ENCODE results near the gene FLII. TPM values are rescaled to one million over a fixed set of nuclear protein-coding genes. Genes with fewer than 3 reads are reported as not detected.

Gene FLII
- total and polyA plus RNA-seq, 12 donors = 207 to 469 (median 292) TPM

DNA sequence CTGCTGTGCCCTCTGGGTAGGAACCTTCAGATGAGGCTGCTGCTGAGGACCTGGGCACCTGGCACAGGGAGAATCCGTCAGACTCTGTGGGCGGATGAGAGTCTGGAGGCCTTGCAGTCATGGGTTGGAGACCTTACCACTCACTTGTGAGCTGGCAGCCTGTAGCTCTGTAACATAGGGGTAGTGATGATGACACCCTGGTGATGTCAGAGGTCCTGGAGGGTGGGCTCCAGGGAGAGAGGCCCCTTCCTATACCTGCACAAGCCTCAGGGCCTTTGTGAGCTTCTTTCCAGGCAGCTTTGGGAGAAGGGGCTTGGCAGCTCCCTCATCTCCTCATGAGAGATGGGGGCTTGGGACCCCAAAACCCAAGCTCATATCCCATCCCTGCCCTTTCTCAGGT lies 3.6 kb upstream of the FLII start:
- ATAC-seq (no peak), DNase-seq (no peak)
- TF ChIP-seq, protein P1, sequence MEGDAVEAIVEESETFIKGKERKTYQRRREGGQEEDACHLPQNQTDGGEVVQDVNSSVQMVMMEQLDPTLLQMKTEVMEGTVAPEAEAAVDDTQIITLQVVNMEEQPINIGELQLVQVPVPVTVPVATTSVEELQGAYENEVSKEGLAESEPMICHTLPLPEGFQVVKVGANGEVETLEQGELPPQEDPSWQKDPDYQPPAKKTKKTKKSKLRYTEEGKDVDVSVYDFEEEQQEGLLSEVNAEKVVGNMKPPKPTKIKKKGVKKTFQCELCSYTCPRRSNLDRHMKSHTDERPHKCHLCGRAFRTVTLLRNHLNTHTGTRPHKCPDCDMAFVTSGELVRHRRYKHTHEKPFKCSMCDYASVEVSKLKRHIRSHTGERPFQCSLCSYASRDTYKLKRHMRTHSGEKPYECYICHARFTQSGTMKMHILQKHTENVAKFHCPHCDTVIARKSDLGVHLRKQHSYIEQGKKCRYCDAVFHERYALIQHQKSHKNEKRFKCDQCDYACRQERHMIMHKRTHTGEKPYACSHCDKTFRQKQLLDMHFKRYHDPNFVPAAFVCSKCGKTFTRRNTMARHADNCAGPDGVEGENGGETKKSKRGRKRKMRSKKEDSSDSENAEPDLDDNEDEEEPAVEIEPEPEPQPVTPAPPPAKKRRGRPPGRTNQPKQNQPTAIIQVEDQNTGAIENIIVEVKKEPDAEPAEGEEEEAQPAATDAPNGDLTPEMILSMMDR (IDR thresholded peaks at IDR 0.05) = no peak
- Histone ChIP-seq H3K4me3 (peak overlapping the region in 8 of 10 donors; percentile 59 to 96 (median 86)), H3K27me3 (no peaks in the 10 kb centered on the region), H3K27ac (peak overlapping the region in 9 of 10 donors; percentile 92 to 99 (median 97)), H3K4me1 (peaks cover 16 to 54% (median 44%) of the 10 kb centered on the region in 9 donors), H3K36me3 (peaks cover 0 to 45% (median 26%) of the 10 kb centered on the region in 9 donors), H3K9me3 (no peaks in the 10 kb centered on the region)
- intact Hi-C loops (cut with DNase I) = loop anchor here in 1 of 10 donors (5.0 kb wide), 1 partner anchor 55 kb away; the partner anchor contains the start of gene SMCR8
- 63 to 82% methylated on average over 2 of the region's 2 CpGs for WGBS, 2 donors

DNA sequence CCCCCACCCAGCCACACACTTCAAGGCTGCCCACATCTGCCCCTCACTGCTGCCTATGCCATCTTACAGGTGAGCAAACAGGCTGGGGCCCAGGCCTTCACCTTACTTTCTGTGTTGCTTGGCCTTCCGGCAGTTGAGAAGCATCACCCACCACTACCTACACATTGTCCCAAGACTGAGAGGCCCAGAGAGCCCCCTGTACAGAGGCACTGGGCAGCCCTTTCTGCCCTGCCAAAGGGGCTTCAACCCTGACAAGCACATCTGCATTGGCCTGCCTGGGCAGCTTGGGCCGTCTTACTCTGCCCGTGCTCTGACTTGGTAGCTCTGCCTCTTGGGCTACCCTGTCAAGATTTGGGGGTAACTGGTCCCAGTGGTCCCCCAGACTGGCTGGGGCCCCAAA lies 3.1 kb upstream of the FLII start:
- Histone ChIP-seq H3K36me3 (peaks cover 0 to 44% (median 26%) of the 10 kb centered on the region in 9 donors), H3K4me1 (peaks cover 21 to 59% (median 48%) of the 10 kb centered on the region in 9 donors), H3K27ac (peak overlapping the region in 9 of 10 donors; percentile 92 to 99 (median 97)), H3K27me3 (no peaks in the 10 kb centered on the region), H3K9me3 (no peaks in the 10 kb centered on the region), H3K4me3 (peak overlapping the region; percentile 59 to 96 (median 86))
- intact Hi-C loops (cut with DNase I) = loop anchor here in 1 of 10 donors (5.0 kb wide), 1 partner anchor 56 kb away; the partner anchor contains the start of gene SMCR8
- no peak for DNase-seq
- no peak for ATAC-seq
- TF ChIP-seq, protein P1 (IDR thresholded peaks at IDR 0.05) = no peak
- WGBS, 2 donors = 69 to 73% methylated on average over 3 of the region's 3 CpGs

DNA sequence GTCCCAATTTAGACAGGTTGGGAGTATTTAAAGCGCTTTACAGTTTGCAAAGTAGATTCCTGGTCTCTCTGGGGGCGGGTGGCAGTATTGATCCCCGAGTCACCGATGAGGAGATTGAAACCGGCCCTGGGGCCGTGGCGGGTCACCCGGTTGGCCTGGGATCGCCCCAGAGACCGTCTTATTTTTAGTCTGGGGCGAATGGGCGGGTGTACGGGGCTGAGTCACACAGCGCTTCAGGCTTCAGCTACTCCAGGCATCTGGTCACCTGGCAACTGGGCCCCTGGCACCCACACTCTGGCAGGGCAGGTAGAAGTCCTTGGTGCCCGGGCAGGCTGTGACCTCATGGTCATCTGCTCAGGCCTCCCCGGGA lies 2.6 kb upstream of the FLII start:
- Histone ChIP-seq H3K27me3 (no peaks in the 10 kb centered on the region), H3K36me3 (peaks cover 0 to 44% (median 31%) of the 10 kb centered on the region in 9 donors), H3K4me3 (peak overlapping the region; percentile 59 to 96 (median 86)), H3K27ac (peak overlapping the region; percentile 90 to 99 (median 96)), H3K9me3 (no peaks in the 10 kb centered on the region), H3K4me1 (peaks cover 21 to 61% (median 53%) of the 10 kb centered on the region in 9 donors)
- WGBS, 2 donors = 4% methylated on average over 16 of the region's 16 CpGs
- peak; percentile 79 to 86 for DNase-seq
- TF ChIP-seq, protein P1 (IDR thresholded peaks at IDR 0.05) = no peak
- ATAC-seq = peak; percentile 27 to 77 (median 69)
- intact Hi-C loops (cut with DNase I) = loop anchor here in 1 of 10 donors (5.0 kb wide), 1 partner anchor 56 kb away; the partner anchor contains the start of gene SMCR8

DNA sequence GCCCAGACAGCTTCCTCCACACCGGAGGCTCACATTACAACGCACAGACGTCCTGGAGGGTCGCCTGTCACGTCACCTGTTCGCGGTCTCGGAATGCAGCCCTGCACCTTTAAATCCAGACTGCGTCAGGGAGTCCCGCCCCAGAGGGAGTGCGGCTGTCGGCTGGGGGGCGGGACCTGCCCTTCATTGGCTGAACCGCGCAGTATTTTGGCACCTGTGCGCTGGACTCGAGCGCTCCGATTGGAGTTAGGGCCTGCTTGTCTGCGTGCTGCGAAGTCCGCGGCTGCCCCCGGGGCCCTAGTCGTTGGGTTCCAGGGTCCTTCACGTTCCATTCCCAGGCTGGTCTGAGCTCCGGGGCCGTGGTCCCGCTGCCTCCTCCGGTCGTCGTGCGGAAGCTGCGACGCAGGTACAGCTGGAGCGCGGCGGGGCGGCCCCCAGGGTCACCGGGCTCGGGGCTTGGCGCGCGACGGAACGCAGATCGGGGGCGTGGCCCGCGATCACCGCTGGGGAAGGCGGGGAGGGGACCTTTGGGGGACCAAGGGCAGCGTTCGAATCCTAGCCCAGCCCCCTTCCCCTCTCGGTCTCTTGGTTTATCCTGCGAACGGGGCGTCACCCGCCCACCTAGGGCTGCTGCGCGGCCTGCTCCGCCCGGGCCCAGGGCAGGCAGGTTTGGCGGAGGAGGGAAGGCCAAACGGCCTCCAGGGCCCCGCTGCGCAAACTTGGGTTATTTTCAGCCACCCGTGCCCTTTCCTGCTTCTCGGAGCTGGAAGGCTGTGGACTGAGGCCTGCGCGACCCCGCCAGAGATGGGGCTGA lies 2.0 kb upstream of the FLII start, which contains the start of gene MIEF2:
Gene MIEF2, plus strand, starts transcription at position 331 of the 814 bp plus-strand sequence. CDS start 2,059 bp downstream, outside the sequence.
- no peaks in the 10 kb centered on the region for H3K9me3 ChIP-seq
- H3K27me3 ChIP-seq = no peaks in the 10 kb centered on the region
- peak within 1 kb of the TSS; percentile 59 to 96 (median 86) for H3K4me3 ChIP-seq
- peak within 1 kb of the TSS; percentile 90 to 99 (median 96) for H3K27ac ChIP-seq
- DNase-seq (peak; percentile 94 to 97), ATAC-seq (peak; percentile 80 to 90 (median 88))
- H3K4me1 ChIP-seq = peaks cover 21 to 65% (median 56%) of the 10 kb centered on the region in 9 donors
- intact Hi-C loops (cut with DNase I) = loop anchor here in 1 of 10 donors (5.0 kb wide), 1 partner anchor 57 kb away; the partner anchor contains the start of gene SMCR8
- TF ChIP-seq, protein P1 (IDR thresholded peaks at IDR 0.05) = no peak
- 0% methylated on average over 72 of the region's 72 CpGs for WGBS, 2 donors
- peaks cover 3 to 44% (median 35%) of the 10 kb centered on the region in 9 donors for H3K36me3 ChIP-seq
